GM06990 (cell line): ENCODE measurements around the gene MCM3AP.

Experiments used
- DNase-seq: peaks from one replicate; pipeline ENCODE4 v3.0.0-alpha.2; 2011; ENCODE audit not compliant: insufficient read length; ENCODE audit errors: extremely low read depth
- H3K27me3 ChIP-seq: replicated peaks from 2 replicates; pipeline ENCODE4 v1.6.0; 2011; ENCODE audit warnings: low read length; ENCODE audit not compliant: control insufficient read depth, insufficient read depth
- H3K36me3 ChIP-seq: 2 replicates; pipeline ENCODE4 v1.5.1; 2011; ENCODE audit warnings: low read length; ENCODE audit not compliant: control insufficient read depth, insufficient read depth
- H3K4me3 ChIP-seq: replicated peaks from 2 replicates; pipeline ENCODE4 v1.5.1; 2011; ENCODE audit warnings: low read depth, mild to moderate bottlenecking, control low read depth, low read length
- CTCF ChIP-seq: IDR thresholded peaks from 2 replicates; pipeline ENCODE4 v1.5.1; 2011; ENCODE audit warnings: low read length, control low read depth, mild to moderate bottlenecking, inconsistent platforms; ENCODE audit not compliant: insufficient read depth, poor library complexity, severe bottlenecking

The MCM3AP gene

GRCh38 chr21:46191686-46192575, 93.5 kb downstream of the MCM3AP start:
- peaks cover 19% of the 10 kb centered on the region for H3K36me3 ChIP-seq
- no peak for DNase-seq
- no peak for TF ChIP-seq CTCF
- H3K27me3 ChIP-seq: no peaks in the 10 kb centered on the region
- H3K4me3 ChIP-seq: no peak overlapping the region

- no peak for DNase-seq
- TF ChIP-seq CTCF: no peak
- Histone ChIP-seq H3K36me3 (peaks cover 17% of the 10 kb centered on the region), H3K27me3 (no peaks in the 10 kb centered on the region), H3K4me3 (no peak overlapping the region)
Observed at GRCh38 chr21:46191257-46191685, 94.1 kb downstream of the MCM3AP start.

GRCh38 chr21:46190491-46191131, 94.8 kb downstream of the MCM3AP start:
- TF ChIP-seq CTCF: no peak
- H3K36me3 ChIP-seq: peaks cover 14% of the 10 kb centered on the region
- no peak overlapping the region for H3K4me3 ChIP-seq
- no peak for DNase-seq
- no peaks in the 10 kb centered on the region for H3K27me3 ChIP-seq

GRCh38 chr21:46189959-46190490, 95.4 kb downstream of the MCM3AP start:
- peaks cover 12% of the 10 kb centered on the region for H3K36me3 ChIP-seq

More at GRCh38 chr21:46189959-46190490, 95.4 kb downstream of the MCM3AP start:
- H3K4me3 ChIP-seq: no peak overlapping the region
- H3K27me3 ChIP-seq: no peaks in the 10 kb centered on the region
- no peak for TF ChIP-seq CTCF
- no peak for DNase-seq
